ENCODE measurements around the gene KRTAP4-1.

DNA sequence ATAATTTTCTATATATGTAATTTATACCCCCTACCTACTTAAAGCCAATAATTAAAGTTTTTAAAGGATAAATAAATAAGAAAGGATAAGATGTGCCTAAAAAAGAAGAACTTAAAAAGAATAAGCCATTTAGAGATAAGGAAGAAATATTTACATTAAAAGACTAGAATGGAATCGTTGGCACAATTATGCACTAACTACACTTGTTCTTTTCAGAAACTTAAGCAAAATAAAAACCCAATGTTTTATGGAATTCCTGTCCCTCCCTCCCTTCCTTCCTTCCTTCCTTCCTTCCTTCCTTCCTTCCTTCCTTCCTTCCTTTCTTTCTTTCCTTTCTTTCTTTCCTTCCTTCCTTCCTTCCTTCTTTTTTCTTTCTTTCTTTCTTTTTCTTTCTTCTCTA lies 39.9 kb downstream of the KRTAP4-1 start:
- TF ChIP-seq, protein P1, sequence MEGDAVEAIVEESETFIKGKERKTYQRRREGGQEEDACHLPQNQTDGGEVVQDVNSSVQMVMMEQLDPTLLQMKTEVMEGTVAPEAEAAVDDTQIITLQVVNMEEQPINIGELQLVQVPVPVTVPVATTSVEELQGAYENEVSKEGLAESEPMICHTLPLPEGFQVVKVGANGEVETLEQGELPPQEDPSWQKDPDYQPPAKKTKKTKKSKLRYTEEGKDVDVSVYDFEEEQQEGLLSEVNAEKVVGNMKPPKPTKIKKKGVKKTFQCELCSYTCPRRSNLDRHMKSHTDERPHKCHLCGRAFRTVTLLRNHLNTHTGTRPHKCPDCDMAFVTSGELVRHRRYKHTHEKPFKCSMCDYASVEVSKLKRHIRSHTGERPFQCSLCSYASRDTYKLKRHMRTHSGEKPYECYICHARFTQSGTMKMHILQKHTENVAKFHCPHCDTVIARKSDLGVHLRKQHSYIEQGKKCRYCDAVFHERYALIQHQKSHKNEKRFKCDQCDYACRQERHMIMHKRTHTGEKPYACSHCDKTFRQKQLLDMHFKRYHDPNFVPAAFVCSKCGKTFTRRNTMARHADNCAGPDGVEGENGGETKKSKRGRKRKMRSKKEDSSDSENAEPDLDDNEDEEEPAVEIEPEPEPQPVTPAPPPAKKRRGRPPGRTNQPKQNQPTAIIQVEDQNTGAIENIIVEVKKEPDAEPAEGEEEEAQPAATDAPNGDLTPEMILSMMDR (IDR thresholded peaks at IDR 0.05; ENCODE audit: borderline replicate concordance, extremely low read depth, low read length, poor library complexity, severe bottlenecking): no peak
- TF ChIP-seq EZH2 (IDR thresholded peaks at IDR 0.05; ENCODE audit: borderline replicate concordance, low read depth, low read length, severe bottlenecking): no peak
